ENCODE measurements around the gene CCDC178.

GRCh38 chr18:33135951-33136660 is 304.4 kb downstream of the CCDC178 start:
- TF ChIP-seq POLR2A (IDR thresholded peaks at IDR 0.05; ENCODE audit: low read depth, low read length) (peak; percentile 38), POLR2AphosphoS5 (IDR thresholded peaks at IDR 0.05; ENCODE audit: insufficient read depth, low read depth, low read length) (peak; percentile 22), MYC (IDR thresholded peaks at IDR 0.05; ENCODE audit: low read depth, low read length) (no peak)
- TF ChIP-seq, protein P1, sequence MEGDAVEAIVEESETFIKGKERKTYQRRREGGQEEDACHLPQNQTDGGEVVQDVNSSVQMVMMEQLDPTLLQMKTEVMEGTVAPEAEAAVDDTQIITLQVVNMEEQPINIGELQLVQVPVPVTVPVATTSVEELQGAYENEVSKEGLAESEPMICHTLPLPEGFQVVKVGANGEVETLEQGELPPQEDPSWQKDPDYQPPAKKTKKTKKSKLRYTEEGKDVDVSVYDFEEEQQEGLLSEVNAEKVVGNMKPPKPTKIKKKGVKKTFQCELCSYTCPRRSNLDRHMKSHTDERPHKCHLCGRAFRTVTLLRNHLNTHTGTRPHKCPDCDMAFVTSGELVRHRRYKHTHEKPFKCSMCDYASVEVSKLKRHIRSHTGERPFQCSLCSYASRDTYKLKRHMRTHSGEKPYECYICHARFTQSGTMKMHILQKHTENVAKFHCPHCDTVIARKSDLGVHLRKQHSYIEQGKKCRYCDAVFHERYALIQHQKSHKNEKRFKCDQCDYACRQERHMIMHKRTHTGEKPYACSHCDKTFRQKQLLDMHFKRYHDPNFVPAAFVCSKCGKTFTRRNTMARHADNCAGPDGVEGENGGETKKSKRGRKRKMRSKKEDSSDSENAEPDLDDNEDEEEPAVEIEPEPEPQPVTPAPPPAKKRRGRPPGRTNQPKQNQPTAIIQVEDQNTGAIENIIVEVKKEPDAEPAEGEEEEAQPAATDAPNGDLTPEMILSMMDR (IDR thresholded peaks at IDR 0.05; ENCODE audit: extremely low read depth in 1 of 2, insufficient read depth in 1 of 2, low read depth in 1 of 2, low read length in 2 of 2), result no peak
- TF ChIP-seq, protein P2, sequence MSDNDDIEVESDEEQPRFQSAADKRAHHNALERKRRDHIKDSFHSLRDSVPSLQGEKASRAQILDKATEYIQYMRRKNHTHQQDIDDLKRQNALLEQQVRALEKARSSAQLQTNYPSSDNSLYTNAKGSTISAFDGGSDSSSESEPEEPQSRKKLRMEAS (IDR thresholded peaks at IDR 0.05; ENCODE audit: insufficient read depth, insufficient read length), result no peak
